GM23338 (cell line): ENCODE measurements around the gene PCP2. TPM values are rescaled to one million over a fixed set of nuclear protein-coding genes. Genes with fewer than 3 reads are reported as not detected.

Experiments used
- ATAC-seq: fragments of 200-7000 bp; cut with Tn5 transposase; 3 replicates; pipeline ENCODE4 v1.9.1; 2020
- DNase-seq: peaks from one replicate; pipeline ENCODE4 v3.0.0-alpha.2; 2015; ENCODE audit warnings: low spot score
- H2AFZ ChIP-seq: fragments of 200-600 bp; sonication (generic); 2 replicates; pipeline ENCODE4 v1.8.0; 2016; ENCODE audit warnings: antibody characterized with exemption, mild to moderate bottlenecking, moderate library complexity
- H3F3A ChIP-seq: fragments of 200-600 bp; sonication (generic); replicated peaks from 2 replicates; pipeline ENCODE4 v1.8.0; 2017; ENCODE audit warnings: antibody characterized with exemption, mixed run types, low read depth
- H3K27ac ChIP-seq: fragments of 200-600 bp; sonication (generic); 2 replicates; pipeline ENCODE4 v1.6.1; 2016; ENCODE audit warnings: low read depth
- H3K27me3 ChIP-seq: fragments of 200-600 bp; sonication (generic); 2 replicates; pipeline ENCODE4 v1.8.0; 2016; ENCODE audit warnings: mild to moderate bottlenecking, mixed run types, moderate library complexity; ENCODE audit not compliant: insufficient read depth
- H3K36me3 ChIP-seq: fragments of 200-600 bp; sonication (generic); 2 replicates; pipeline ENCODE4 v1.8.0; 2016; ENCODE audit warnings: mild to moderate bottlenecking; ENCODE audit not compliant: insufficient read depth
- H3K4me1 ChIP-seq: fragments of 200-600 bp; sonication (generic); 2 replicates; pipeline ENCODE4 v1.8.0; 2016; ENCODE audit warnings: mild to moderate bottlenecking, moderate library complexity; ENCODE audit not compliant: insufficient read depth
- H3K4me2 ChIP-seq: fragments of 200-600 bp; sonication (generic); 2 replicates; pipeline ENCODE4 v1.7.1; 2017; ENCODE audit warnings: mixed run types
- H3K4me3 ChIP-seq: fragments of 200-600 bp; sonication (generic); 2 replicates; pipeline ENCODE4 v1.6.1; 2016; ENCODE audit warnings: mixed run types
- H3K79me2 ChIP-seq: fragments of 200-600 bp; sonication (generic); replicated peaks from 2 replicates; pipeline ENCODE4 v1.8.0; 2017; ENCODE audit warnings: mild to moderate bottlenecking; ENCODE audit not compliant: insufficient read depth
- H3K9me2 ChIP-seq: fragments of 200-600 bp; sonication (generic); 2 replicates; pipeline ENCODE4 v1.8.0; 2017; ENCODE audit not compliant: insufficient read depth
- H4K20me1 ChIP-seq: fragments of 200-600 bp; sonication (generic); replicated peaks from 2 replicates; pipeline ENCODE4 v1.8.0; 2017; ENCODE audit warnings: mild to moderate bottlenecking; ENCODE audit not compliant: insufficient read depth
- H3K27ac Mint-ChIP-seq: 2 replicates; pipeline ENCODE4 v1.8.0; 2020; ENCODE audit warnings: inconsistent platforms, mild to moderate bottlenecking, moderate library complexity, mixed read lengths
- H3K27me3 Mint-ChIP-seq: 3 replicates; pipeline ENCODE4 v1.8.0; 2022; ENCODE audit warnings: low read depth, mild to moderate bottlenecking, moderate library complexity, mixed read lengths, inconsistent platforms; ENCODE audit not compliant: insufficient read depth, poor library complexity
- H3K36me3 Mint-ChIP-seq: 3 replicates; pipeline ENCODE4 v1.8.0; 2021; ENCODE audit warnings: low read depth, mild to moderate bottlenecking, inconsistent platforms, moderate library complexity, mixed read lengths
- H3K4me1 Mint-ChIP-seq: 3 replicates; pipeline ENCODE4 v1.8.0; 2020; ENCODE audit warnings: mild to moderate bottlenecking, inconsistent platforms, mixed read lengths
- H3K4me3 Mint-ChIP-seq: 3 replicates; pipeline ENCODE4 v1.8.0; 2021; ENCODE audit warnings: moderate library complexity, mild to moderate bottlenecking, inconsistent platforms, mixed read lengths
- H3K9me3 Mint-ChIP-seq: 3 replicates; pipeline ENCODE4 v1.8.0; 2020; ENCODE audit warnings: moderate library complexity, mild to moderate bottlenecking, inconsistent platforms, mixed read lengths
- CREB1 ChIP-seq: fragments of 250-450 bp; sonication (Bioruptor Pico); IDR thresholded peaks from 2 replicates; pipeline ENCODE4 v1.5.0; 2020; ENCODE audit warnings: low read depth, mild to moderate bottlenecking, moderate library complexity
- EZH2phosphoT487 ChIP-seq: fragments of 200-600 bp; sonication (generic); IDR thresholded peaks from one replicate; pipeline ENCODE4 v1.8.1; 2018; ENCODE audit warnings: antibody characterized with exemption; ENCODE audit not compliant: unreplicated experiment
- JUNB ChIP-seq: IDR thresholded peaks from one replicate; pipeline ENCODE4 v1.6.1; 2016; ENCODE audit warnings: antibody characterized with exemption; ENCODE audit not compliant: unreplicated experiment
- NANOG ChIP-seq: IDR thresholded peaks from 2 replicates; pipeline ENCODE4 v1.6.1; 2016; ENCODE audit warnings: antibody characterized with exemption, borderline replicate concordance
- STAT1 ChIP-seq: IDR thresholded peaks from one replicate; pipeline ENCODE4 v1.6.1; 2016; ENCODE audit warnings: antibody characterized with exemption; ENCODE audit not compliant: unreplicated experiment
- long read RNA-seq: library from polyadenylated mRNA; unstranded; transcript quantifications from one replicate; pipeline ENCODE4 v2.0.0, GENCODE V29; 2020; ENCODE audit not compliant: unreplicated experiment
- polyA plus RNA-seq: library from polyadenylated mRNA; unstranded; fragments of >200 nt; fragmentation: Nextera tagmentation; extraction: Ambion mirVana; gene quantifications from 2 replicates; pipeline ENCODE4 v1.2.1, GENCODE V29; 2016
- total RNA-seq: library from RNA; depleted of rRNA; stranded (reverse); fragments of >200 nt; shearing (Covaris generic); gene quantifications from 2 replicates; pipeline ENCODE4 v1.2.3, GENCODE V29; 2014; rRNA removed
- TF ChIP-seq, protein P1 (sequence below): fragments of 250-450 bp; sonication (Bioruptor Pico); IDR thresholded peaks from 2 replicates; pipeline ENCODE4 v1.5.0; 2020; ENCODE audit warnings: mild to moderate bottlenecking, moderate library complexity
- TF ChIP-seq, protein P2 (sequence below), 2 experiments: fragments of 200-600 bp in 1 of 2; sonication (generic) in 1 of 2; conservative IDR thresholded peaks; 2 replicates each; pipeline versions ENCODE4 v1.5.1 to v1.6.1; 2016 to 2017; ENCODE audit warnings: antibody characterized with exemption in 2 of 2, low read depth in 2 of 2, mild to moderate bottlenecking in 2 of 2, moderate library complexity in 1 of 2

PCP2 gene
- not detected in 2 replicates for total RNA-seq
- 0.40 TPM in 1 of 2 replicates, not detected in the other for polyA plus RNA-seq
- long read RNA-seq = 0 reads

DNA sequence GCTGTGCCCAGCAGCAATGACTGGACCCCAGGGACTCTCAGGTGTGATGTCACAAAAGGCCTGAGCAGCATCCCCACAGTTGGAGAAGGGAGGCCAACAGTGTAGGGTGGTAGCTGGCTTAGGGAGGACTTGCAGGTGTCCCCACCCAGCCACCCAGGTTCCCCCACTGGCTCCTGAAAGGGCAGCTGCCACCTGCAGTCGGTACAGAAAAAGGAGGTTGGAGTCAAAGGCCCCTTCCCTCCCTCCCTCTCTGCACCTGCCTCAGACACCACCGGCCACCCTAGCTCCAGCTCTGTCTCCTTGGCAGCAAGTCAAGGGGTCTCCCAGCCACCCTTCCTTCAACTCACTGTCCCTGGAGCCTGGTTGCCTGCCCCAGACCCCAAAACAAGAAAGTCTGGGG, at the start of gene PCP2:
Gene PCP2 (minus strand): TSS at position 22 of the 400 bp plus-strand sequence. CDS start 262 bp downstream, outside the sequence.
- Histone ChIP-seq H3K4me2 (no peak within 1 kb of the TSS), H3F3A (no peaks in the 10 kb centered on the region), H2AFZ (no peak within 1 kb of the TSS), H3K27ac (no peak within 1 kb of the TSS), H3K4me1 (peaks cover 9% of the 10 kb centered on the region; the same call in 1 of the 2 replicates), H3K36me3 (no peaks in the 10 kb centered on the region), H3K9me2 (no peaks in the 10 kb centered on the region), H4K20me1 (peaks cover 2% of the 10 kb centered on the region; the same call in 1 of the 2 replicates), H3K79me2 (peaks cover 20% of the 10 kb centered on the region), H3K27me3 (peaks cover 24% of the 10 kb centered on the region), H3K4me3 (no peak within 1 kb of the TSS)
- Mint-ChIP-seq H3K4me1 (peaks cover 9% of the 10 kb centered on the region; the same call in 2 of the 3 replicates), H3K9me3 (no peaks in the 10 kb centered on the region; the same call in 1 of the 3 replicates), H3K27ac (no peak within 1 kb of the TSS), H3K4me3 (no peak within 1 kb of the TSS; the same call in 2 of the 3 replicates), H3K36me3 (no peaks in the 10 kb centered on the region), H3K27me3 (peaks cover 27% of the 10 kb centered on the region)
- DNase-seq (no peak), ATAC-seq (no peak)
- TF ChIP-seq CREB1 (CRISPR knock-in tag) (no peak), EZH2phosphoT487 (no peak), JUNB (no peak), NANOG (no peak), STAT1 (no peak)
- TF ChIP-seq, protein P1, sequence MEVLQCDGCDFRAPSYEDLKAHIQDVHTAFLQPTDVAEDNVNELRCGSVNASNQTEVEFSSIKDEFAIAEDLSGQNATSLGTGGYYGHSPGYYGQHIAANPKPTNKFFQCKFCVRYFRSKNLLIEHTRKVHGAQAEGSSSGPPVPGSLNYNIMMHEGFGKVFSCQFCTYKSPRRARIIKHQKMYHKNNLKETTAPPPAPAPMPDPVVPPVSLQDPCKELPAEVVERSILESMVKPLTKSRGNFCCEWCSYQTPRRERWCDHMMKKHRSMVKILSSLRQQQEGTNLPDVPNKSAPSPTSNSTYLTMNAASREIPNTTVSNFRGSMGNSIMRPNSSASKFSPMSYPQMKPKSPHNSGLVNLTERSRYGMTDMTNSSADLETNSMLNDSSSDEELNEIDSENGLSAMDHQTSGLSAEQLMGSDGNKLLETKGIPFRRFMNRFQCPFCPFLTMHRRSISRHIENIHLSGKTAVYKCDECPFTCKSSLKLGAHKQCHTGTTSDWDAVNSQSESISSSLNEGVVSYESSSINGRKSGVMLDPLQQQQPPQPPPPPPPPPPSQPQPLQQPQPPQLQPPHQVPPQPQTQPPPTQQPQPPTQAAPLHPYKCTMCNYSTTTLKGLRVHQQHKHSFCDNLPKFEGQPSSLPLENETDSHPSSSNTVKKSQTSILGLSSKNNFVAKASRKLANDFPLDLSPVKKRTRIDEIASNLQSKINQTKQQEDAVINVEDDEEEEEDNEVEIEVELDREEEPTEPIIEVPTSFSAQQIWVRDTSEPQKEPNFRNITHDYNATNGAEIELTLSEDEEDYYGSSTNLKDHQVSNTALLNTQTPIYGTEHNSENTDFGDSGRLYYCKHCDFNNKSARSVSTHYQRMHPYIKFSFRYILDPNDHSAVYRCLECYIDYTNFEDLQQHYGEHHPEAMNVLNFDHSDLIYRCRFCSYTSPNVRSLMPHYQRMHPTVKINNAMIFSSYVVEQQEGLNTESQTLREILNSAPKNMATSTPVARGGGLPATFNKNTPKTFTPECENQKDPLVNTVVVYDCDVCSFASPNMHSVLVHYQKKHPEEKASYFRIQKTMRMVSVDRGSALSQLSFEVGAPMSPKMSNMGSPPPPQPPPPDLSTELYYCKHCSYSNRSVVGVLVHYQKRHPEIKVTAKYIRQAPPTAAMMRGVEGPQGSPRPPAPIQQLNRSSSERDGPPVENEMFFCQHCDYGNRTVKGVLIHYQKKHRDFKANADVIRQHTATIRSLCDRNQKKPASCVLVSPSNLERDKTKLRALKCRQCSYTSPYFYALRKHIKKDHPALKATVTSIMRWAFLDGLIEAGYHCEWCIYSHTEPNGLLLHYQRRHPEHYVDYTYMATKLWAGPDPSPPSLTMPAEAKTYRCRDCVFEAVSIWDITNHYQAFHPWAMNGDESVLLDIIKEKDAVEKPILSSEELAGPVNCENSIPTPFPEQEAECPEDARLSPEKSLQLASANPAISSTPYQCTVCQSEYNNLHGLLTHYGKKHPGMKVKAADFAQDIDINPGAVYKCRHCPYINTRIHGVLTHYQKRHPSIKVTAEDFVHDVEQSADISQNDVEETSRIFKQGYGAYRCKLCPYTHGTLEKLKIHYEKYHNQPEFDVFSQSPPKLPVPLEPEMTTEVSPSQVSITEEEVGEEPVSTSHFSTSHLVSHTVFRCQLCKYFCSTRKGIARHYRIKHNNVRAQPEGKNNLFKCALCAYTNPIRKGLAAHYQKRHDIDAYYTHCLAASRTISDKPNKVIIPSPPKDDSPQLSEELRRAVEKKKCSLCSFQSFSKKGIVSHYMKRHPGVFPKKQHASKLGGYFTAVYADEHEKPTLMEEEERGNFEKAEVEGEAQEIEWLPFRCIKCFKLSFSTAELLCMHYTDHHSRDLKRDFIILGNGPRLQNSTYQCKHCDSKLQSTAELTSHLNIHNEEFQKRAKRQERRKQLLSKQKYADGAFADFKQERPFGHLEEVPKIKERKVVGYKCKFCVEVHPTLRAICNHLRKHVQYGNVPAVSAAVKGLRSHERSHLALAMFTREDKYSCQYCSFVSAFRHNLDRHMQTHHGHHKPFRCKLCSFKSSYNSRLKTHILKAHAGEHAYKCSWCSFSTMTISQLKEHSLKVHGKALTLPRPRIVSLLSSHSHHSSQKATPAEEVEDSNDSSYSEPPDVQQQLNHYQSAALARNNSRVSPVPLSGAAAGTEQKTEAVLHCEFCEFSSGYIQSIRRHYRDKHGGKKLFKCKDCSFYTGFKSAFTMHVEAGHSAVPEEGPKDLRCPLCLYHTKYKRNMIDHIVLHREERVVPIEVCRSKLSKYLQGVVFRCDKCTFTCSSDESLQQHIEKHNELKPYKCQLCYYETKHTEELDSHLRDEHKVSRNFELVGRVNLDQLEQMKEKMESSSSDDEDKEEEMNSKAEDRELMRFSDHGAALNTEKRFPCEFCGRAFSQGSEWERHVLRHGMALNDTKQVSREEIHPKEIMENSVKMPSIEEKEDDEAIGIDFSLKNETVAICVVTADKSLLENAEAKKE = no peak
- TF ChIP-seq, protein P2, sequence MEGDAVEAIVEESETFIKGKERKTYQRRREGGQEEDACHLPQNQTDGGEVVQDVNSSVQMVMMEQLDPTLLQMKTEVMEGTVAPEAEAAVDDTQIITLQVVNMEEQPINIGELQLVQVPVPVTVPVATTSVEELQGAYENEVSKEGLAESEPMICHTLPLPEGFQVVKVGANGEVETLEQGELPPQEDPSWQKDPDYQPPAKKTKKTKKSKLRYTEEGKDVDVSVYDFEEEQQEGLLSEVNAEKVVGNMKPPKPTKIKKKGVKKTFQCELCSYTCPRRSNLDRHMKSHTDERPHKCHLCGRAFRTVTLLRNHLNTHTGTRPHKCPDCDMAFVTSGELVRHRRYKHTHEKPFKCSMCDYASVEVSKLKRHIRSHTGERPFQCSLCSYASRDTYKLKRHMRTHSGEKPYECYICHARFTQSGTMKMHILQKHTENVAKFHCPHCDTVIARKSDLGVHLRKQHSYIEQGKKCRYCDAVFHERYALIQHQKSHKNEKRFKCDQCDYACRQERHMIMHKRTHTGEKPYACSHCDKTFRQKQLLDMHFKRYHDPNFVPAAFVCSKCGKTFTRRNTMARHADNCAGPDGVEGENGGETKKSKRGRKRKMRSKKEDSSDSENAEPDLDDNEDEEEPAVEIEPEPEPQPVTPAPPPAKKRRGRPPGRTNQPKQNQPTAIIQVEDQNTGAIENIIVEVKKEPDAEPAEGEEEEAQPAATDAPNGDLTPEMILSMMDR (conservative IDR thresholded peaks at IDR 0.05; ENCODE audit: low read depth in 2 of 2) = no peak
